Activated CD8-positive, alpha-beta memory T cell treated with anti-CD3 and anti-CD28 coated beads, Interleukin-2, amount 50 U/mL, for 24 hours (primary cell): ENCODE measurements around the gene TNFRSF13B.
"Not testable (repeated sequence)": the region's sequence is repeated elsewhere in the genome, so short reads cannot be mapped to it uniquely, and the experiment has no call there.

Experiments used
- DNase-seq: peaks from one replicate; pipeline ENCODE4 v3.0.0-alpha.2; 2020; ENCODE audit errors: extremely low read depth

The TNFRSF13B gene

DNA sequence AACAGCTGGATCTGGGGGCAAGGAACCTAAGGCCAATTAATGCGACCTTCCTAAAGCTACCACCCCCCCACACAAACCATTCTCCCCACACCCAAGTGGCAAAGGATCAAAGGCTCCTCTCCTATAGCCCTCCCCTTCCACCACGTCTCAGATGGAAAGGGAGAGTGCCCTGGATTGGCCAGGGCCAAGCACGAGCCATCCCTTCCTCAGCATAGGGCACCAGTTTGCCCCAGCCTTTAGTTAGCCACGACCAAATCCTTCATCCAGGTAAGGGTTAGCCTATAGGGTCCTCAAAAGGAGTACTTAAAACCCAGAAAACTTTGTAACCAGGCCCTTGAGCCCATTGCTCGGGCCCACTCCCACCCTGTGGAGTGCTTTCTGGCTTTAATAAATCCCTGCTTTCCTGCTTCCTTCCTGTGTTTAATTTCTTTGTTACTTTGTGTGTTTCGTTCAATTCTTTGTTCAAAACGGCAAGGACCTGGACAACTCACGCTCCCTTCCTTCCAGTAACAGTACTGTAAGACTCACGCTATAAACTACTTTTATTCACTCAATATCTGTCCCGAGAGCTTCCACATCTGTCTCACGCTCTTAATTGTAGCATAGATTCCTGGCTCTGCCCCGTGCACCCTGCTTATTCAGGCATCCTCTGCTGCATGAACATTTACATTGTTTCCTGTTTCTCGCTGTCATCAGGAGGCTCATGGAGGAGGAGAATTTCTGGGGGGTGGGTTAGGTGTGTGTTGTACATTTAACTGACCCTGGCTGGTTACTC, 62.3 kb downstream of the TNFRSF13B start:
- DNase-seq, result no peak

DNA sequence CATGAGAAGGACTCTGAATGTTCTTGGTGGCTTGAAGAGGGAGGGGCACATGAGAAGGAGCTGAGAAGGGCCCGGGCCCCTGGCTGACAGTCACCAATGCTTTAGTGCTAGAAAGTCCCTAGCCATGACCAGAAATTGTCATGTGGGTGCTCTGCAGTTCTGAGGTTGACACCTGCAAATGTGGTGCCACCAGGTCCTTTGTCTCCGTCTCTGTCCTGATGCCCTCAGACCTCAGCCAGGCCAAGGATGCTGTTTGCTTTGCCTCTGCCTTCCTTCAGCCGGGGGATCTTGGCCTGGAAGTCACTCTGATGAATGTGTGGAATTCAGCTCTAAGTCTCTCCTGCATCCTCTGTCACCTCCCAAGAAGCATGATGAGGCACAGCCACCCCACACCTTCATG, 63.6 kb downstream of the TNFRSF13B start:
- DNase-seq, result no peak

DNA sequence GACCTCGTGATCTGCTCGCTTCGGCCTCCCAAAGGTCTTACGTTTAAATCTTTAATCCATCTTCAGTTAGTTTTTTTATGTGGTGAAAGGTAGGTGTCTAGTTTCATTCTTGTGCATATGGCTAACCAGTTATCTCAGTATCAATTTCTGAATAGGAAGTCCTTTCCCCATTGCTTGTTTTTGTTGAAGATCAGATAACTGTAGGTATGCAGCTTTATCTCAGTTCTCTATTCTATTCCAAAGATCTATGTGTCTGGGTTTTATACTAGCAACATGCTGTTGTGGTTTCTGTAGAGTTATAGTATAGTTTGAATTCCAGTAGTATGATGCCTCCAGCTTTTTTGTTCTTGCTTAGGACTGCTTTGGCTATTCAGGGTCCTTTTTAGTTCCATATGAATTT, 65.2 kb downstream of the TNFRSF13B start:
- DNase-seq, result no peak

- no peak for DNase-seq
These were observed 66.2 kb downstream of the TNFRSF13B start for GRCh38 chr17:16905593-16906191.

- not testable (repeated sequence) for DNase-seq
These were observed 68.8 kb downstream of the TNFRSF13B start for GRCh38 chr17:16903070-16903469.

- DNase-seq, result no peak
These were observed 71.5 kb downstream of the TNFRSF13B start for GRCh38 chr17:16900288-16900882.

- DNase-seq, result not testable (repeated sequence)
These were observed 74.6 kb downstream of the TNFRSF13B start for GRCh38 chr17:16897211-16897896.

DNA sequence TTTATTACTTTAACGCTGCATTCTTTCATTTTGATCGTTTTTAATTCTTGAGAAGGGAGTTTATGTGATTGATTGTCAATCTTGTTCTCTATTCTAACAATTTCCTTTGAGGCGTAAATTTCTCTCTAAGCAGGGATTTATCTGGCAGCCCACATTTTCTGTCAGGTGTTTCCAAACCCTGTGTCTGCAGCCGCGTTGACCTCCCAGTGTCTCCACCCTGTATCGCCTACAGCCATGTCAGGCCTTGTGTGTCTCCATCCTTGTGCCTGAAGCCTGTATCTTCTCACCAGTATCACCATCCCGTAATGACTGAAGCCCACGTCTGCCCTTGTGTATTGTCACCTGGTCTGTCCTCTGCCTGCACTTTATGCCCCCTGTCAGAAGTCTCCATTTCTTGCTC, 75.7 kb downstream of the TNFRSF13B start:
- not testable (repeated sequence) for DNase-seq

DNA sequence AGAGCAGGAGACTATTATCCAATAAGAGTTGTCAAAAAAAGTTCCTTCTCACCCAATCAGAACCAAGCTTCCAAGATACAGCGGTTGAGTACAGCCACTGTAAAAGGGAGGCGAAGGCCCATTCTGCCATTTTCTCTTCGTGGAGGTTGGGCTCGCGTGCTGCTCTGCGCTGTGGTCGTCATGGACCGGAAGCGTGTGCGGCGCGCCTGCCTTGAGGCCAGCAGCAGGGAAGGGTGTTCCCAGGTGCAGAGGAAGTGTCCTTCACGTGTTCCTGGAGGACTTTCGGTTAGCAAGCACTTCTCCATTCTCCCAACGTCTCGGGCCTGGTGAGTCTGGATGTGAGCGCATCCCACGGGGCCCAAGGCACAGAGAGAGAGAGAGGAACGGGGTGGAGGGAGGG, 78.4 kb downstream of the TNFRSF13B start:
- not testable (repeated sequence) for DNase-seq

DNA sequence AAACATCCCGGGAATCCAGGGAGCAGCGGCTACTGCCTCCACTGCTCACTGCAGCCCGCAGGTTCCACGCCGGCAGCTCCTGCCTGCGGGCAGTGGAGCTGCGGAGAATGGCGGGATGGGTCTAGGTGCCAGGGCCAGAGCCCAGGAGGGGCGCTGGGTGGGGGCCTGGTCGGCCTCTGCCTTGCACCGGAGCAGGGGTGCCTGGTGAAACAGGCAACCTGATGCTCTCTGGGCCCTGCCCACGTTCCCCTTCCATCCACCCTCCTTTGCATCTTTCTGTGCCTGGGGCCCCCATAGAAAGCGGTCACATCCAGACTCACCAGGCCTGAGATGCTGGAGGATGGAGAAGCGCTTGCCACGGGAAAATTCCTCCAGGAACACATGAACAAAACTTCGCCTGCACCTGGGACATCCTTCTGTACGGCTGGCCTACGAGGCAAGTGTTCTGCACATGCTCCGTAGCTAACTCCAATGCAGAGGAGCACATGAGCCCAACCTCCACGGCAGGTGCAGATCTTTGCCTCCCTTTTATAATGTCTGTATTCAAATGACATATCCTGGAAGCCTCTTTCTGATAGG, 79.0 kb downstream of the TNFRSF13B start:
- DNase-seq, result not testable (repeated sequence)

- no peak for DNase-seq
These were observed 82.8 kb downstream of the TNFRSF13B start for GRCh38 chr17:16889088-16889465.
